HepG2 (cell line): ENCODE measurements around the gene E2F1. TPM values are rescaled to one million over a fixed set of nuclear protein-coding genes. Genes with fewer than 3 reads are reported as not detected.

Experiments
- ELF4 ChIP-seq: sonication (generic); formaldehyde crosslinking; IDR thresholded peaks from 2 replicates; pipeline ENCODE4 v1.5.0; 2020; ENCODE audit warnings: missing genetic modification reagents, mild to moderate bottlenecking, moderate library complexity, borderline replicate concordance
- ETV6 ChIP-seq: sonication (generic); formaldehyde crosslinking; conservative IDR thresholded peaks from 2 replicates; pipeline ENCODE4 v1.4.0; 2020; ENCODE audit warnings: missing genetic modification reagents
- EZH2 ChIP-seq: conservative IDR thresholded peaks from 2 replicates; pipeline ENCODE4 v1.6.1; 2012; ENCODE audit warnings: mild to moderate bottlenecking, low read depth, low read length, moderate library complexity
- FOSL2 ChIP-seq: sonication (generic); formaldehyde crosslinking; IDR thresholded peaks from 2 replicates; pipeline ENCODE4 v1.4.0; 2020; ENCODE audit warnings: missing genetic modification reagents
- FOXA1 ChIP-seq, 2 experiments: fragments of 450-650 bp in 1 of 2; sonication (generic) in 1 of 2; formaldehyde crosslinking in 1 of 2; IDR thresholded peaks; 2 replicates each; pipeline versions ENCODE4 v1.4.0 to v1.6.1; 2016 to 2020; ENCODE audit warnings: missing genetic modification reagents in 1 of 2
- FOXC1 ChIP-seq: sonication (generic); formaldehyde crosslinking; IDR thresholded peaks from 2 replicates; pipeline ENCODE4 v1.8.0; 2022; ENCODE audit warnings: mild to moderate bottlenecking, missing genetic modification reagents, borderline replicate concordance
- FOXP1 ChIP-seq, 2 experiments: fragments of 450-650 bp in 1 of 2; IDR thresholded peaks; 2 replicates each; pipeline ENCODE4 v1.6.1; 2017 to 2018; ENCODE audit warnings: antibody characterized with exemption in 1 of 2
- HMG20A ChIP-seq: IDR thresholded peaks from 2 replicates; pipeline ENCODE4 v1.6.1; 2016; ENCODE audit warnings: borderline replicate concordance
- IKZF1 ChIP-seq: fragments of 450-650 bp; IDR thresholded peaks from 2 replicates; pipeline ENCODE4 v1.7.1; 2016
- MED1 ChIP-seq: sonication (generic); formaldehyde crosslinking; IDR thresholded peaks from 2 replicates; pipeline ENCODE4 v1.4.0; 2020; ENCODE audit warnings: missing genetic modification reagents
- MEF2D ChIP-seq: sonication (generic); formaldehyde crosslinking; IDR thresholded peaks from 2 replicates; pipeline ENCODE4 v1.5.1; 2020; ENCODE audit warnings: mild to moderate bottlenecking, missing genetic modification reagents
- PATZ1 ChIP-seq: sonication (generic); formaldehyde crosslinking; IDR thresholded peaks from 2 replicates; pipeline ENCODE4 v1.4.0; 2020; ENCODE audit warnings: missing genetic modification reagents
- RARA ChIP-seq: IDR thresholded peaks from 2 replicates; pipeline ENCODE4 v1.6.1; 2016; ENCODE audit warnings: missing genetic modification reagents, missing compliant biosample characterization
- RBFOX2 ChIP-seq: fragments of 200-400 bp; formaldehyde crosslinking; IDR thresholded peaks from 2 replicates; pipeline ENCODE4 v1.6.1; 2017; ENCODE audit warnings: low read depth, mild to moderate bottlenecking, low read length
- SOX13 ChIP-seq, 3 experiments: fragments of 450-650 bp in 1 of 3; sonication (generic) in 1 of 3; formaldehyde crosslinking in 1 of 3; IDR thresholded peaks in 2 of 3; conservative IDR thresholded peaks in 1 of 3; 2 replicates each; pipeline versions ENCODE4 v1.5.0 to v1.6.1; 2016 to 2020; ENCODE audit warnings: antibody characterized with exemption in 1 of 3, mild to moderate bottlenecking in 1 of 3, missing compliant biosample characterization in 1 of 3, missing genetic modification reagents in 1 of 3, moderate library complexity in 1 of 3
- TAF1 ChIP-seq: sonication (generic); formaldehyde crosslinking; IDR thresholded peaks from 2 replicates; pipeline ENCODE4 v1.4.0; 2020; ENCODE audit warnings: missing genetic modification reagents
- TCF7 ChIP-seq: sonication (generic); IDR thresholded peaks from 2 replicates; pipeline ENCODE4 v1.6.1; 2016; ENCODE audit warnings: antibody characterized with exemption, low read depth
- TEAD3 ChIP-seq: optimal IDR thresholded peaks from 2 replicates; pipeline ENCODE3; 2016; ENCODE audit warnings: borderline replicate concordance
- TEF ChIP-seq: sonication (generic); formaldehyde crosslinking; IDR thresholded peaks from 2 replicates; pipeline ENCODE4 v1.5.0; 2020; ENCODE audit warnings: missing genetic modification reagents
- TOE1 ChIP-seq: sonication (generic); formaldehyde crosslinking; IDR thresholded peaks from 2 replicates; pipeline ENCODE4 v1.4.0; 2020; ENCODE audit warnings: mild to moderate bottlenecking, missing genetic modification reagents
- ZBTB25 ChIP-seq: IDR thresholded peaks from 2 replicates; pipeline ENCODE4 v1.6.1; 2018; ENCODE audit warnings: missing genetic modification reagents
- ZBTB34 ChIP-seq: sonication (generic); formaldehyde crosslinking; IDR thresholded peaks from 2 replicates; pipeline ENCODE4 v1.8.0; 2022; ENCODE audit warnings: mild to moderate bottlenecking, missing genetic modification reagents
- ZNF350 ChIP-seq: sonication (generic); formaldehyde crosslinking; IDR thresholded peaks from 2 replicates; pipeline ENCODE4 v1.4.0; 2020; ENCODE audit warnings: mild to moderate bottlenecking, low read depth, missing genetic modification reagents, borderline replicate concordance
- ZNF800 ChIP-seq: sonication (generic); formaldehyde crosslinking; IDR thresholded peaks from 2 replicates; pipeline ENCODE4 v1.4.0; 2020; ENCODE audit warnings: missing genetic modification reagents
- polyA plus RNA-seq, 8 experiments: library from polyadenylated mRNA; depleted of rRNA in 3 of 8; stranded (reverse) in 7 of 8; unstranded in 1 of 8; fragments of >200 nt; fragmentation: Illumina TruSeq in 4 of 8; extraction: Trizol in 4 of 8; gene quantifications; 2 replicates each; pipeline versions ENCODE4 v1.2.1 to v1.2.3, GENCODE V29; 2011 to 2016; ENCODE audit warnings: low read depth in 4 of 8, missing spikeins in 1 of 8, mixed read lengths in 1 of 8; ENCODE audit not compliant: insufficient read depth in 1 of 8
- total RNA-seq, 5 experiments: library from RNA; depleted of rRNA; stranded (reverse); fragments of >200 nt; fragmentation: Illumina TruSeq; extraction: Trizol; gene quantifications; 2 replicates each; pipeline ENCODE4 v1.2.3, GENCODE V29; 2016; ENCODE audit warnings: low read depth in 1 of 5

E2F1 gene
- total and polyA plus RNA-seq, 2 of the 13 experiments (the other 11 are each of a cell fraction or from before 2014, with no cell fraction given), result 25.5 to 39.4 TPM

GRCh38 chr20:33689973-33690372 lies 3.8 kb upstream of the E2F1 start (continued):
- no peak for TF ChIP-seq EZH2
- TF ChIP-seq MEF2D (CRISPR knock-in tag), result 0 out of 2 replicates have a peak, but pooled peaks have one; percentile 40
- TF ChIP-seq TEF (CRISPR knock-in tag), result no peak
- no peak for TF ChIP-seq ELF4 (CRISPR knock-in tag)
- TF ChIP-seq HMG20A (CRISPR knock-in tag), result peak; percentile 25; the same call in 1 of the 2 replicates
- no peak for TF ChIP-seq ZNF350 (CRISPR knock-in tag)
- TF ChIP-seq ZNF800, result no peak
- no peak for TF ChIP-seq TAF1 (CRISPR knock-in tag)
- no peak for TF ChIP-seq IKZF1
- TF ChIP-seq ZBTB25, result no peak
- TF ChIP-seq RARA (CRISPR knock-in tag), result peak; percentile 27; the same call in 1 of the 2 replicates
- 0 out of 2 replicates have a peak, but pooled peaks have one; percentile 36 for TF ChIP-seq SOX13 (IDR thresholded peaks at IDR 0.05)
- TF ChIP-seq SOX13 (CRISPR knock-in tag; conservative IDR thresholded peaks at IDR 0.05 in 1 of 2, IDR thresholded peaks at IDR 0.05 in 1 of 2), result peak in 1 of 2 experiments; percentile 47; a peak in 1 of 4 replicates
- TF ChIP-seq FOXA1 (IDR thresholded peaks at IDR 0.05), result no peak
- TF ChIP-seq FOXA1 (CRISPR knock-in tag; IDR thresholded peaks at IDR 0.05), result no peak
- no peak for TF ChIP-seq ZBTB34
- TF ChIP-seq PATZ1 (CRISPR knock-in tag), result peak; percentile 34; the same call in 1 of the 2 replicates
- no peak for TF ChIP-seq RBFOX2
- no peak for TF ChIP-seq ETV6
- peak; percentile 89 for TF ChIP-seq TCF7
- TF ChIP-seq MED1 (CRISPR knock-in tag), result peak; percentile 44
- no peak for TF ChIP-seq TOE1
- no peak for TF ChIP-seq FOXP1 (IDR thresholded peaks at IDR 0.05)
- peak; percentile 76 for TF ChIP-seq FOXP1 (CRISPR knock-in tag; IDR thresholded peaks at IDR 0.05)
- TF ChIP-seq FOXC1 (CRISPR knock-in tag), result no peak
- TF ChIP-seq FOSL2 (CRISPR knock-in tag), result peak; percentile 90
- peak; percentile 25 for TF ChIP-seq TEAD3 (CRISPR knock-in tag)
